ENCODE results near the gene SLC25A29. TPM values are rescaled to one million over a fixed set of nuclear protein-coding genes. Genes with fewer than 3 reads are reported as not detected.

SLC25A29 gene
- total RNA-seq, 1 donor from 2014 or later, result 86.8 TPM

DNA sequence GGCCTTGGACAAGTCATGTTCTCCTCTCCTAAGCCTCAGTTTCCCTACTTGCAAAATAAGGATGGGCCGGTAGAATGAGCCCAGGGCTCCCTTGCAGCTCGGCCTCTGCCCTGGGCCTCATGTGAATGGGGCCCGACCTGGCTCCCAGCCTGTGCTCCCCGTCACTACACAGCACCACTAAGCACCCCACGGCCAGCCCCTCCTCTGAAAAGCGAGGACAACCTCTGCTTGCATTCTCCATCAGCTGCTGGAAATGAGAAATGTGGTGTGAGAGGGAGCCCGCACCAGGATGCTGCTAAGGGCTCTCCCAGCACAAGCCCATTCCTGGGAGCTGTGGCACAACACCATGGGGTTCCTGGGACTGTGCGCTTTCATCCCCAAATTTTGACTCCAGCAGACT lies 27.1 kb upstream of the SLC25A29 start:
- intact Hi-C loops (cut with DNase I), result no loop called here
- DNase-seq (ENCODE audit: low spot score) (no peak), ATAC-seq (no peak)

DNA sequence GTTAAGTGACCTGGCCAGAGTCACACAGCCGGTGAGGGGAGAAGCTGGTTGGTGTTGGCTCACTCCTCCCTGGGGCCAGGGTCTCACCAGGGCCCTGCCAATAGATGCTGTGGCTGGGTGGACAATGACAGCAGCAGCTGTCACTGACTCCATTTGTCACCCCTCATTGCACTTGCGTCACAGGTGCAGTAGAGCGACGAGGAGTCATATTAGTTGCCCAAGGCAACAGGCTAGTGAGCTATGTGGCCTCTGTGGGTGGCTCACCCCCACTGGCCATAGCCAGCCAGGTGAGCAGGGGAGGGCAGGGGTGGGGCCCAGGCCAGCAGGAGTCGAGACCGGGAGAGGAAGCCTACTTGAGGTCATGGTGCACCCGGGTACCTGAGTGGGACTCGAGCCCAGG lies 26.6 kb upstream of the SLC25A29 start:
- ATAC-seq (no peak), DNase-seq (ENCODE audit: low spot score) (no peak)
- intact Hi-C loops (cut with DNase I), result no loop called here

DNA sequence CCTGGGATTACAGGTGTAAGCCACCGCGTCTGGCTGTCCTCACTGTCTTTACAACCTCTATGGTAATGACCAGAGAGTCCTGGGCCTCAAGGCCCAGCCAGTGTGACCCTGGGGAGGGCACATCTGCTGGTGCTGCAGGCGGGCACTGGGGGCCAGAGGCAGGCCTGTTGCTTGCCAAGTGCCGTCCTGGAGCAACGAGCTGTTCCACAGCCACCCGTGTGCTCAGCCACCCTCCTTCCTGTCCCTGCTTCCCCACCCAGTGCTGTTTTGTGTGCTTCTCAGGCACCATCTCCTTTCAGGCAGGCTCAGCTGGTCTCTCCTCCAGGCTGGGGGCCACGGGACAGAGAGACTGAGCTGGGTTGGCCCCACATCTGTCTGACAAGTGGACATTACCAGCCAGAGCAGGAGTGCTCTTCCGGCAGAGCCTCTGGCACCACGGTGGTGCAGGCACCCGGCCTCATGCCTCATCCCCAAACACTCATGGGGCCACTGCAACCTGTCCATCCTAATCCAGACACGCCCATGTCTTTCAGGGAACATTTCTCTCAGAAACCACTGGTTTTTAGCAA lies 25.9 kb upstream of the SLC25A29 start:
- intact Hi-C loops (cut with DNase I), result no loop called here
- no peak for ATAC-seq
- DNase-seq (ENCODE audit: low spot score), result no peak

DNA sequence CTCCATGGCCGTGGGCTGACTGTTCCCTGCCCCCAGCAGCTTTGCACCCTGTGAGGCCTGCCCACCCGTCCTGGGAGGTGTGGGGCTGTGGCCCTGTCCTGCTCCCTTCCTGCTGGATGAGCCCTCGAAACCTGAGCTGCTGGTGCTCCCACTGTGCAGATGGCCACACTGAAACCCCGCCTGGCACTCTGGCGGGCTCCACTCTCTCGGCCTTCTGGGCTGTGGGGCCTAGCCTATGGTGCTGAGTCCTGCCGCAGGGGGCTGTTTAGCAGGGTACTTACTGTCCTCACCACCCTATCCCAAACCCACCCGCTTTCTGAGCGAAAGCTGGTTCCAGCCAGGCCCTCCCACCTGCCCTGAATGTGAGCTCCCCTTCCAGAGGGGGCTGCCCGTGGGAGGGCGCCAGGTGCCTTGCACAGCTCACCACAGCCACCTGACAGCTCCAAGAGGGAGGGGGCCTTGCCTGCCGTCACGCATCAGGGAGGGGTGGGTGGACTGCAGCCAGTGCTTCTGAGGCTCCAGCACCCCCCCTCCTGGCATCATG lies 24.2 kb upstream of the SLC25A29 start:
- DNase-seq (ENCODE audit: low spot score) (no peak), ATAC-seq (no peak)
- intact Hi-C loops (cut with DNase I), result no loop called here

DNA sequence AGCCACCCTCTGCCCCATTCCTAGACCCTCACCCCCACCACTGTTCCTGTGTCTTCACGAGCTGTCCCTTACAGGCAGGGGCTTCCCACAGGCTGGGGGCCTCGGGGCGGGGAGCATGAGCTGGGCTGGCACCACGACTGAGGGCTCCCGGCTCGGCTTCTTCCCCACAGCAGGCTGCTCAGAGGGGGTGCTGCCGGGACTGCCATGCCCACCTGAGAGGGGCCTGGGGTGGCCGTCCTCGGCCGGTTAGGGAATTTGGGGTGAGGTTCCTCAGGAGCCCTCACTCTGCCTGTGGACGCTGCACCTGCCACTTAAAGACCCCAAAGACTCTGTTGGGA lies 23.7 kb upstream of the SLC25A29 start:
- intact Hi-C loops (cut with DNase I), result no loop called here
- DNase-seq (ENCODE audit: low spot score) (no peak), ATAC-seq (no peak)

DNA sequence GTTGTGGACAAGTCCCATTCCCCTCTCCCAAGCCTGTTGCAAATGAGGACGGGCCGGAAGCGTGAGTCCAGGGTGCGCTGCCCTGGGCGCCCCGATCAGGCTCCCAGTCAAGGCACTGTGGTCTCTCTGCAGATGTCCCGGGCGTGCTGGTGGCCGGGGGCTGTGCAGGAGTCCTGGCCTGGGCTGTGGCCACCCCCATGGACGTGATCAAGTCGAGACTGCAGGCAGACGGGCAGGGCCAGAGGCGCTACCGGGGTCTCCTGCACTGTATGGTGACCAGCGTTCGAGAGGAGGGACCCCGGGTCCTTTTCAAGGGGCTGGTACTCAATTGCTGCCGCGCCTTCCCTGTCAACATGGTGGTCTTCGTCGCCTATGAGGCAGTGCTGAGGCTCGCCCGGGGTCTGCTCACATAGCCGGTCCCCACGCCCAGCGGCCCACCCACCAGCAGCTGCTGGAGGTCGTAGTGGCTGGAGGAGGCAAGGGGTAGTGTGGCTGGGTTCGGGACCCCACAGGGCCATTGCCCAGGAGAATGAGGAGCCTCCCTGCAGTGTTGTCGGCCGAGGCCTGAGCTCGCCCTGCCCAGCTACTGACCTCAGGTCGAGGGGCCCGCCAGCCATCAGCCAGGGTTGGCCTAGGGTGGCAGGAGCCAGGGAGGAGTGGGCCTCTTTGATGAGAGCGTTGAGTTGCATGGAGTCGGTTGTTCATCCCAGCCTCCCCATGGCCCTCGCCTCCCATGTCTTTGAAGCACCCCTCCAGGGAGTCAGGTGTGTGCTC lies 23.2 kb upstream of the SLC25A29 start:
- intact Hi-C loops (cut with DNase I), result no loop called here
- no peak for ATAC-seq
- no peak for DNase-seq (ENCODE audit: low spot score)

DNA sequence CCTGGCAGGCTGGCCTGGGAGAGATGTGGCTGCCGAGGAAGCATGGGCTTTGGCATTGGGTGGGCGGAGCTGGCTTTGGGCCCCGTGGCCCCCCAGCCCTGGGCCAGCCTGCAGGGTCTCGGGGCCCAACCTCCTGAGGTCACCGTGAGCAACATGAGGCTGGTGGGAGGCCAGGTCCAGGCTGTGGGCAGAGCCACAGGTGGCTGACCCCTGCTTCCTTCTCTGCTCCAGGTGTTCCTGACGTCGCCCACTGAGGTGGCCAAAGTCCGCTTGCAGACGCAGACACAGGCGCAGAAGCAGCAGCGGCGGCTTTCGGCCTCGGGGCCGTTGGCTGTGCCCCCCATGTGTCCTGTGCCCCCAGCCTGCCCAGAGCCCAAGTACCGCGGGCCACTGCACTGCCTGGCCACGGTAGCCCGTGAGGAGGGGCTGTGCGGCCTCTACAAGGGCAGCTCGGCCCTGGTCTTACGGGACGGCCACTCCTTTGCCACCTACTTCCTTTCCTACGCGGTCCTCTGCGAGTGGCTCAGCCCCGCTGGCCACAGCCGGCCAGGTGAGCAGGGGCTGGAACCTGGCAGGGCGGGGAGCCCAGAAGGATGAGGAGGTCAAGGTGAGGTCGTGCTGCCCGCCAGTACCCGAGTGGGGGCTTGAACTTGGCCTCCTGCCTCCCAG lies 22.4 kb upstream of the SLC25A29 start:
- DNase-seq (ENCODE audit: low spot score), result no peak
- no peak for ATAC-seq
- intact Hi-C loops (cut with DNase I), result no loop called here

DNA sequence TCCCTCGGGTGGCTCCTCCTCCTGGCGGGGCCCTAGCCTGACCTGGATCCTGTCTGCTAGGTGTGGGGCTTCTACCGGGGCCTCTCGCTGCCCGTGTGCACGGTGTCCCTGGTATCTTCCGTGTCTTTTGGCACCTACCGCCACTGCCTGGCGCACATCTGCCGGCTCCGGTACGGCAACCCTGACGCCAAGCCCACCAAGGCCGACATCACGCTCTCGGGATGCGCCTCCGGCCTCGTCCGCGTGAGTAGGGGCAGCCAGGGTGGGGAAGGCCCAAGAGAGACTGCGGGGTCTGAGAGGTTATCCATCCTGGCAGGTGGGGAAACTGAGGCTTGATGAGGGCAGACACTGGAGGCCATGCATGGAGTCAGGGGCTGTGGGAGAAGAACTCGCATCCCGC lies 20.9 kb upstream of the SLC25A29 start:
- intact Hi-C loops (cut with DNase I), result no loop called here
- ATAC-seq (no peak), DNase-seq (ENCODE audit: low spot score) (no peak)

DNA sequence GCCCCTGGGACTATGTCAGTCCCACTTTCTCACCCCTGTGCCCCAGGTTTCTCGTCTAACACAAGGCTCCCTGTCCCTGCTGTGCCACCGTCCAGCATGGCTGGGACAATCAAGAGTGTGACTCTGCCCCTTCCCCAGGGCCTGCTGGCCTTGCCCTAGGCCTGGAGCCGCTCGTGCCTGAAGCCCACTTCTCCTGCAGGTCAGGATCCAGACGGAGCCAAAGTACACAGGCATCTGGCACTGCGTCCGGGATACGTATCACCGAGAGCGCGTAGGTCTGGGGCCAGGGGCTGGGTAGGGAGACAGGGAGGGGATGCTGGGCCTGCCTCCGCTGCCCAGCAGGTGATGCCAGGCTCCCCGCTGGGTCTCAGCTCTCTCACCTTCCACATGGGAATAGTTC lies 19.7 kb upstream of the SLC25A29 start:
- ATAC-seq, result no peak
- intact Hi-C loops (cut with DNase I), result no loop called here
- DNase-seq (ENCODE audit: low spot score), result no peak

DNA sequence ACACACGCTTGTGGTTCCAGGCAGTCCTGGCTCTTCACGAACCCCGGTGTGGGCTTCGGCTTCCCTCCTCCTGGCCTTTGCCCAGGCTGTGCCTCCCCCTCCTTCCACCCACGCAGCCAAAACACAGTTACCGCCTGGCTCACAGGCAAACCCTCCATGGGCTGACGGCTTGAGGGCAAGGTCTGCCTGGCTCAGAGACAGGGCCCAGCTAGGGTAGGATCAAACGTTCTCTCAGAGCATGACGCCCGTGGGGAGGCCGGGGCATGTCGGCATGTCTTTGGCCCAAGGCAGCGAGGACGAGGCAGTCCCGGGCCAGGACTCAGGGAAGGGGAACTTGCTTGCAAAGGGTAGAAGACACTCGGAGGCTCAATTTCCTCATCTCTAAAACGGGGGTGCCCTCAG lies 19.0 kb upstream of the SLC25A29 start:
- ATAC-seq, result no peak
- intact Hi-C loops (cut with DNase I), result no loop called here
- DNase-seq (ENCODE audit: low spot score), result no peak

DNA sequence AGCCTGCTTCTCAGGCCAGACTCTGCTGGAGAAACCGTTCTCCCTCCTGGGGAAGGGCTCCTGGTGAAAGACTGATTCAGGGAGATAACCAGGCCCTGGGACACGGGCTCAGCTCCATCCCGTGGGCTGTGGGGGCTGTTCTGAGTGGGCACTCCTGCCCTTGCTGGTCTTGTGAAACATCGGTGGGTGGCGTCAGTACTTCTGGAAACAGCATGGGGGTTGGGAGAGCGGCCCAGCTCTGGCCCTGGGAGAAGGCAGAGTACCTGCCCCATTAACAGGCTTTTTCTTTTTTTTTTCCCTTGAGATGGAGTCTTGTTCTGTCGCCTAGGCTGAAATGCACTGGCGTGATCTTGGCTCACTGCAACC lies 17.7 kb upstream of the SLC25A29 start:
- DNase-seq (ENCODE audit: low spot score) (no peak), ATAC-seq (no peak)
- intact Hi-C loops (cut with DNase I), result no loop called here

DNA sequence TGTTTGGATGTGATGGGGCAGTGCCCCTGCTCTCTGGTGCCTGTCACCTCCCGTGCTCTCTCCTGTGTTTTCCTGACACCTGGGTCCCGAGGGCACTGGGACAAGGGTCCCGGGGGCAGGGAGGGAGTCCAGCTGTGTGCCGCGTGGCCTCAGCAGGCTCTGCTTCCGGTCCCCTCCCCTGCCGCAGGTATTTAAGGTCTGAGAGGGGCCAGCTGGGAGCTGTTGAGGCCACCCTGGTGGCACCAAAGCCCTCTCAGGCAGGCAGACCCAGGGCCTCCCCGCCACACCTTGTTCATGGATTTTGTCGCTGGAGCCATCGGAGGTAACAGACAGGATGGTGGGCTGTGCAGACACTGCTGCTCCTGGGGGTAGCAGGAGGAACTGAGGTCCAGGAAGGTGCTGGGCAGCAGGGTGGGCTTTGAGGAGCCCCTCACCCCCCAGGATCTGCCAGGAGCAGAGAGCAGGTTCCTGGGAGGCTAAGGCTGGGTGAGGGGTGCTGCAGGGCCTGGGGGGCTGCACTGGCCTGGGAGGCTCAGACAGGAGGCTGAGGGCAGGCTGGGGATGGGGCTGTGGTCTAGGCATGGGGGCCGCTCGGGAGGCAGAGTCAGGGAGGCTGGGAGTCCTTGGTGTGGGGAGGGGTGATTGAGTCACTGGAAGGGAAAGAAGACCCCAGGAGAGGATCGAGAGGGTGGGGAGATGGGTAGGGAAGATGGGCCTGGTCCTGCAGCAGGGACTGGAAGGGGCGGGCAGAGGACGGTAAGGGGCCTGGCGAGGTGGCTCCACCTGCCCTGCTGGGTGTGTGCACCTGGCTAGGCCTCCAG lies 17.1 kb upstream of the SLC25A29 start, which contains the start of gene SLC25A47:
Gene SLC25A47, plus strand, starts transcription at position 219 of the 821 bp plus-strand sequence. Its CDS starts 76 bp downstream, at position 295.
- intact Hi-C loops (cut with DNase I), result no loop called here
- ATAC-seq (no peak), DNase-seq (ENCODE audit: low spot score) (no peak)

DNA sequence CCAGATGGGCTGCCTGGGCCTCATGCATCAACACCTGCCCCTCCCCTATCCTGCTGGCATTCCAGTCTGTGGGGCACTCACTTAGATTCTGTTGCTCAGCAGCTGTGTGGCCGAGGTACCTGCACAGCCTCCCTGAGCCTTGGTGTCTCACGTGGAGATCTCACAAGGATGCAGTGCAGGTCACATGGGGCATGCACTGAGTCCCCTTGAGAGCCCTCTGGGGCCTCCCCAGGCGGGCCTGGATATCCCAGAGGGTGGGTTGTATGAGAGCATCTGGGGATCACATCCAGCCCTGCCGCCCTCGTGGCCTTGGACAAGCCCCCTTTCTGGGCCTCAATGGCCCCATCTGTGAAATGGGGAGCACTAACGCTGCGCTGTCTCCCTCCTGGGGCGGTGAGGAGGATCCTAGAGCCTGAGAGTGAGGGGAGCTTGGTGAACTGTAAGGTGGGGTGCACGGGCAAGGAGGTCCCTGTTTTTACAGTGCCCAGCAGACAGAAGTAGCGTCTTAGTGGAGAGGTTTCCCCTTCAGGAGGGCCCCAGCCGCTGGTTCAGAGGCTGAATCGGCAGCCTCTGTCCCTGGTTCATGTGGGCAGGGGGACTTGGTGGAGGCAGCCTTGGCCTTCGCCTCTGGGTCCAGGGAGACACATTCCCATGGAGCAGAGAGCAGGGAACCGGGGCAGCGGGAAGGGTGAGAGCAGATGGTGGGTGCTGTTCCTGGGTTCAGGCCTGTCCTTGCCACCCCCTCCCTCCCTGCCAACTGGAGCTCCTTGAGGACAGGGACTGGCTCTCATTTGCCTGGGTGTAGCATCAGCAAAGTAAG lies 16.1 kb upstream of the SLC25A29 start:
- DNase-seq (ENCODE audit: low spot score) (no peak), ATAC-seq (no peak)
- intact Hi-C loops (cut with DNase I), result no loop called here

DNA sequence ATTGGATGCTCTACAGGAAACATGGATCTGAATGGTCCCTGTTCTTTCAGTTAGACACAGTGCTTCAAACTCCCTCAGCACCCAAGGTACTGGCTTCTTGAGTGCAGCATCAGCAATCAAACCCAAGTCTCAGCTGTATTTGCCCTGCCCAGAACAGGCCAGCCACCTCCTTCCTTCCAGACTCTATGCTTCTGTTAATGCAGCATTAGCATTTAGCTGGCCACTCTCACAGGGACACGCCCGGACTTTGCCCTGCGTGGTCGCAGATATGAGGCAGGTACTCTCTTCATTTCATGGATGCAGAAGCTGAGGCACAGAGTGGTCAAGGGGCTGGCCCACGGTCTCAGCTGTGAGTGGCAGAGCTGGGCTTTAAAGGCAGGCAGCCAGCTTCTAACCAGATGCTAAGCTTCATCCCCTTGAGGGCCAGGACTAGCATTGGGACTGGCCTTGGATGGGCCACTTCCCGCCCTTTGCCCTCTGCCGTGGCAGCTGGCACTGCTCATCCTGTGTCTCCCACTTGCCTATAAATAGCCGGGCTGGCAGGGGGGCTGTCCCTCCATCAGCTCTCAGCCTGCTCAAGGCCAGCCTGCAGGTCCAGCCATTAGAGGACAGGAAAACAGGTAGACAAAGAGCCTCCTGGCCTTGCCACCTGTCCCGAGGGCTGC lies 15.4 kb upstream of the SLC25A29 start:
- no peak for DNase-seq (ENCODE audit: low spot score)
- intact Hi-C loops (cut with DNase I), result no loop called here
- ATAC-seq, result no peak

DNA sequence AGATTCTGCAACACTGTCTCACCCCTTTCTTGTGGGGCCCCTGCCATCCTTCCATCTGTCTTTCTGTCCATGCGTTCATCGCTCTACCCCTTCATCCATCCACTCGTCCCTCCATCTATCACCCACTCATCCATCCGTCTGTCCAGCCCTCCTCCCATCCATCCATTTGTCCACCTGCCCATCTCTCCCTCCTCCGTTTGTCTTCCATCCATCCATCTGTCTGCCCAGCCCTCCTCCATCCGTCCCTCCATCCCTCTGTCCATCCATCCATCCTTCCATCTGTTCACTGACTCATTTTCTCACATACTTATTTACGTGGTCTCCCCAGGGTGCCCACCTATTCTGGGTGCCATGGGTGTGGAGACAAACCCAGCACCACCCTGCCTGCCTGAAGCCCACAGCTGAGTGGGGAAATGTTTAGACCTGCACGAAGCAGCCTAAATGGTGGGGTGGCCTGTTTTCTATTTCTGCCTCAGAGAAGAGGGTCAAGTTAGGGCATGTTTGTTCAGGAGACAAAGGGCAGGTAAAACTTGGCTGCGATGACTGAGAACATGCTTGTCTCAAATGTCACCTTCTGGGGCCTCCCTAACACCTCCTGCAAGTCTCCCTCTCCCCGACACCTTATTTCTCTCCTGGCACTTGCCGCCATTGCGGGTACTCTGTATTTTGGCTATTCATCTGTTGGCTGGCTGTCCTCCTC lies 14.1 kb upstream of the SLC25A29 start:
- intact Hi-C loops (cut with DNase I), result no loop called here
- ATAC-seq (no peak), DNase-seq (ENCODE audit: low spot score) (no peak)

DNA sequence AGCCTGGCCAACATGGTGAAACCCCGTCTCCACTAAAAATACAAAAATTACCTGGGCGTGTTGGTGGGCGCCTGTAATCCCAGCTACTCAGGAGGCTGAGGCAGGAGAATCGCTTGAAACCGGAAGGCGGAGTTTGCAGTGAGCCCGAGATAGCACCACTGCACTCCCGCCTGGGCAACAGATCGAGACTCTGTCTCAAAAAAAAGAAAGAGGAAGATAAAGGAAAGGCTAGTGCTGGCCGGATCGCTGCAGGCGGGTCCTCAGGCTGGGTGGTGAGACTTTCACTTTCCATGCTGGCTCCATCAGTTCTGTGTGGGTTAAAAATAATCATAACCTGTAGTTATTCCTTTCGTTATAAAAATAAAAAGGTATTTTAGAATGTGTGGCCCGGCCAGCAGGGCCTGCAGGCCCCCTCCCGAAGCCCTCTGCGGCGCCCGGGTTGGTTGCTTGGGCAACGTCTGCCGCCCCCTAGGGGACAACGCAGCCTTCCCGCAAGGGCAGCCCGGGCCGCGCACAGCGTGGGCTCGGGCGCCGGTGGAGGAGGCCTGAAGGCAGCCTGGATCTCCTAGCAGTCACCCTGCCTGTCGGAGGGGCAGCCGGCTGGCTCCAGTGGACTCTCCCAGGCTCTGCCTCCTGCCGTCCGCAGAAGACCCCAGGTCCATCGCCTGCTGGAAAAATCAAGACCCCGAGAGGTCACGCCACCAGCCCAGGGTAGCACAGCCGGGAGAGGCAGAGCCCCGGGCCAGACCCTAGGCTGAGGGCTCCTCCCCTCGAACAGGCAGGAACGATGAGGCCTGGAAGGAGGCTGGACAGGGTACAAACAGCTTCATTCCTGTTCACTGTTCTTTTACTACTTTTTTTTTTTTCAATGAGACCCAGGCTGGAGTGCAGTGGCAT lies 11.9 kb upstream of the SLC25A29 start:
- DNase-seq (ENCODE audit: low spot score) (peak; percentile 87), ATAC-seq (peak; percentile 93)
- intact Hi-C loops (cut with DNase I), result no loop called here

DNA sequence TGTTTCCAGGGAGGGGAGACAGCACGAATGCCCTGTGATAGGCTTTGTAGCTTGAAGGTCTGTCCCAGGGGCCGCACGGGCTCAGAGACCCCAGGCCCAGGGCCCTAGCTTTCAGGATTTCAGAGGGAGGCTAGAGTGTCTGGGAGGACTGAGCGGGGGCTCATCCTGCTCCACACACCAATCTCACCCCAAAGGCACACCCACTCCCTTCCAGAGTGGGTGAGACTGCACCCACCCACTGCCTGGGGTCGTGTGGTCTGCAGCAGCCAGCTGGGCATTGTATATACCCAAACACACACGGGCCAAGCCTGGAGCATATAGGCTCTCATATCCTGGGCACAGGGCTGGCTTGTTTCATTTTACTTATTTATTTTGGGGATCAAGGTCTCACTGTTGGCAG lies 11.1 kb upstream of the SLC25A29 start:
- DNase-seq (ENCODE audit: low spot score) (no peak), ATAC-seq (peak; percentile 8)
- intact Hi-C loops (cut with DNase I), result no loop called here
